PC-9 (cell line): Measurements from ENCODE around the gene SVOP.

Source experiments
- EZH2 ChIP-seq: fragments of 200-600 bp; sonication (generic); IDR thresholded peaks from 2 replicates; pipeline ENCODE4 v1.8.0; 2017; ENCODE audit warnings: antibody characterized with exemption, low read depth
- TF ChIP-seq, protein P1 (sequence below): fragments of 200-600 bp; sonication (generic); conservative IDR thresholded peaks from 2 replicates; pipeline ENCODE4 v1.6.1; 2017; ENCODE audit warnings: mixed run types, antibody characterized with exemption, mild to moderate bottlenecking, moderate library complexity

DNA sequence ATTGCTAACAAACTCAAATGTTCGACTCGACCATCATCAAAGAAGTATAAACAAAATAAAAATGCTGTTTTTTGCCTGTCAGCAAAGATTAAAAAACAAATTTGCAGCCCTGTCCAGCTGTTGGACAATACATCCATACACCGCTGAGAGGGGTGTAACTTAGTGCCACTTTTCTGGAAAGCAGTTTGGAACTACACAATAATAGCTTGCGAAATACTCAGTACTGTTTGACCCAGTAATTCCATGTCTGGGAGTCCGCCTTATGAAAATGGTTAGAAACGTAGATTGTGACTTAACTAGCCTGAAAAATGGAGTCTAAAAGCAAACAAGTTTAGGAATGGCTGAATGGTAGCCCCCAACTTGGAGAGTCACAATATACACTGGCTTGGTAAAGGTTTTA, 37.9 kb upstream of the SVOP start:
- TF ChIP-seq, protein P1, sequence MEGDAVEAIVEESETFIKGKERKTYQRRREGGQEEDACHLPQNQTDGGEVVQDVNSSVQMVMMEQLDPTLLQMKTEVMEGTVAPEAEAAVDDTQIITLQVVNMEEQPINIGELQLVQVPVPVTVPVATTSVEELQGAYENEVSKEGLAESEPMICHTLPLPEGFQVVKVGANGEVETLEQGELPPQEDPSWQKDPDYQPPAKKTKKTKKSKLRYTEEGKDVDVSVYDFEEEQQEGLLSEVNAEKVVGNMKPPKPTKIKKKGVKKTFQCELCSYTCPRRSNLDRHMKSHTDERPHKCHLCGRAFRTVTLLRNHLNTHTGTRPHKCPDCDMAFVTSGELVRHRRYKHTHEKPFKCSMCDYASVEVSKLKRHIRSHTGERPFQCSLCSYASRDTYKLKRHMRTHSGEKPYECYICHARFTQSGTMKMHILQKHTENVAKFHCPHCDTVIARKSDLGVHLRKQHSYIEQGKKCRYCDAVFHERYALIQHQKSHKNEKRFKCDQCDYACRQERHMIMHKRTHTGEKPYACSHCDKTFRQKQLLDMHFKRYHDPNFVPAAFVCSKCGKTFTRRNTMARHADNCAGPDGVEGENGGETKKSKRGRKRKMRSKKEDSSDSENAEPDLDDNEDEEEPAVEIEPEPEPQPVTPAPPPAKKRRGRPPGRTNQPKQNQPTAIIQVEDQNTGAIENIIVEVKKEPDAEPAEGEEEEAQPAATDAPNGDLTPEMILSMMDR: no peak
- TF ChIP-seq EZH2: no peak
